22Rv1 (cell line): ENCODE data around the gene SYNDIG1.

ENCODE experiments used
- H3K27ac ChIP-seq: fragments of 450-650 bp; 2 replicates; pipeline ENCODE4 v1.5.1; 2017
- CTCF ChIP-seq: fragments of 450-650 bp; IDR thresholded peaks from 2 replicates; pipeline ENCODE4 v1.5.1; 2017; ENCODE audit warnings: mild to moderate bottlenecking
- ZFX ChIP-seq: fragments of 450-650 bp; IDR thresholded peaks from 2 replicates; pipeline ENCODE4 v1.6.1; 2017; ENCODE audit warnings: antibody characterized with exemption, borderline replicate concordance

SYNDIG1 gene

GRCh38 chr20:24668791-24669190, 199.4 kb downstream of the SYNDIG1 start:
- H3K27ac ChIP-seq = no peak overlapping the region

GRCh38 chr20:24669701-24670100, 200.3 kb downstream of the SYNDIG1 start:
- TF ChIP-seq CTCF (no peak), ZFX (no peak)
- no peak overlapping the region for H3K27ac ChIP-seq

More at GRCh38 chr20:24668791-24669190, 199.4 kb downstream of the SYNDIG1 start:
- TF ChIP-seq CTCF = no peak
- no peak for TF ChIP-seq ZFX

- TF ChIP-seq CTCF (no peak), ZFX (no peak)
- no peak overlapping the region for H3K27ac ChIP-seq
These were observed 201.0 kb downstream of the SYNDIG1 start for GRCh38 chr20:24670341-24670872.

GRCh38 chr20:24670981-24671380, 201.6 kb downstream of the SYNDIG1 start:
- H3K27ac ChIP-seq = no peak overlapping the region
- no peak for TF ChIP-seq ZFX
- TF ChIP-seq CTCF = no peak

GRCh38 chr20:24672181-24672880, 202.9 kb downstream of the SYNDIG1 start:
- no peak overlapping the region for H3K27ac ChIP-seq
- no peak for TF ChIP-seq CTCF
- TF ChIP-seq ZFX = no peak

- H3K27ac ChIP-seq = no peak overlapping the region
- TF ChIP-seq CTCF (no peak), ZFX (no peak)
These were observed 203.7 kb downstream of the SYNDIG1 start for GRCh38 chr20:24672886-24673677.
